ENCODE measurements around the gene LRRC7.

DNA sequence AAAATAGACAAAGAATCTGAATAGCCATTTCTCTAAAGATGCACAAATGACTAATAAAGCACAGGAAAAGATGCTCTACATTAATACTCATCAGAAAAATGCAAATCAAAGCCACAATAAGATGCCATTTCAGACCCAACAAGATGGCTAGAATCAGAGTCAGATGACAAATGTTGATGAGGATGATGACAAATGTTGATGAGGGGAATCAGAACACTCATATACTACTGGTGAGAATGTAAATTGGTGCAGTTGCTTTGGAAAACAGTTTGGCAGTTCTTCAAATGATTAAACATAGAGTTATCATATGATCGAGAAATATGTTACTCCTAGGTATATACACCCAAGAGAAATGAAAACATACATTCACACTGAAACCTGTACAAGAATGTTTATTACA lies 603.8 kb downstream of the LRRC7 start:
- TF ChIP-seq, protein P1, sequence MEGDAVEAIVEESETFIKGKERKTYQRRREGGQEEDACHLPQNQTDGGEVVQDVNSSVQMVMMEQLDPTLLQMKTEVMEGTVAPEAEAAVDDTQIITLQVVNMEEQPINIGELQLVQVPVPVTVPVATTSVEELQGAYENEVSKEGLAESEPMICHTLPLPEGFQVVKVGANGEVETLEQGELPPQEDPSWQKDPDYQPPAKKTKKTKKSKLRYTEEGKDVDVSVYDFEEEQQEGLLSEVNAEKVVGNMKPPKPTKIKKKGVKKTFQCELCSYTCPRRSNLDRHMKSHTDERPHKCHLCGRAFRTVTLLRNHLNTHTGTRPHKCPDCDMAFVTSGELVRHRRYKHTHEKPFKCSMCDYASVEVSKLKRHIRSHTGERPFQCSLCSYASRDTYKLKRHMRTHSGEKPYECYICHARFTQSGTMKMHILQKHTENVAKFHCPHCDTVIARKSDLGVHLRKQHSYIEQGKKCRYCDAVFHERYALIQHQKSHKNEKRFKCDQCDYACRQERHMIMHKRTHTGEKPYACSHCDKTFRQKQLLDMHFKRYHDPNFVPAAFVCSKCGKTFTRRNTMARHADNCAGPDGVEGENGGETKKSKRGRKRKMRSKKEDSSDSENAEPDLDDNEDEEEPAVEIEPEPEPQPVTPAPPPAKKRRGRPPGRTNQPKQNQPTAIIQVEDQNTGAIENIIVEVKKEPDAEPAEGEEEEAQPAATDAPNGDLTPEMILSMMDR (IDR thresholded peaks at IDR 0.05; ENCODE audit: control extremely low read depth in 1 of 3, insufficient read depth in 1 of 3, low read depth in 1 of 3, low read length in 3 of 3), result no peak
- TF ChIP-seq GABPA (IDR thresholded peaks at IDR 0.05; ENCODE audit: borderline replicate concordance, insufficient read depth, low read length) (no peak), HDAC2 (IDR thresholded peaks at IDR 0.05; ENCODE audit: borderline replicate concordance in 1 of 2, low read depth in 2 of 2, low read length in 2 of 2) (no peak), POLR2A (IDR thresholded peaks at IDR 0.05; ENCODE audit: control extremely low read depth in 1 of 2, low read depth in 2 of 2, low read length in 2 of 2) (no peak), CREB1 (IDR thresholded peaks at IDR 0.05) (no peak), NRF1 (IDR thresholded peaks at IDR 0.05; ENCODE audit: low read depth, low read length) (no peak)
